GM15510 (cell line): ENCODE results near the gene GMPR.

ENCODE experiments used
- POLR2A ChIP-seq: IDR thresholded peaks from 3 replicates; pipeline ENCODE4 v1.6.1; 2011; ENCODE audit warnings: borderline replicate concordance; ENCODE audit not compliant: insufficient read length; ENCODE audit errors: extremely low read depth

GMPR gene

GRCh38 chr6:16321826-16322225 is 83.4 kb downstream of the GMPR start:
- TF ChIP-seq POLR2A = no peak

- no peak for TF ChIP-seq POLR2A
These were observed 84.4 kb downstream of the GMPR start for GRCh38 chr6:16322666-16323312.

- TF ChIP-seq POLR2A = no peak
These were observed 85.8 kb downstream of the GMPR start for GRCh38 chr6:16324184-16324583.

GRCh38 chr6:16324606-16325225 is 86.3 kb downstream of the GMPR start:
- no peak for TF ChIP-seq POLR2A

- no peak for TF ChIP-seq POLR2A
These were observed 88.1 kb downstream of the GMPR start for GRCh38 chr6:16326531-16326930.

GRCh38 chr6:16326971-16327776 is 88.8 kb downstream of the GMPR start:
- TF ChIP-seq POLR2A = no peak

- TF ChIP-seq POLR2A = no peak
These were observed 89.5 kb downstream of the GMPR start for GRCh38 chr6:16327777-16328325.

- TF ChIP-seq POLR2A = no peak
These were observed 90.8 kb downstream of the GMPR start for GRCh38 chr6:16329233-16329632.

- TF ChIP-seq POLR2A = no peak
These were observed 93.2 kb downstream of the GMPR start for GRCh38 chr6:16331384-16332174.

- TF ChIP-seq POLR2A = no peak
These were observed 93.8 kb downstream of the GMPR start for GRCh38 chr6:16332175-16332542.

GRCh38 chr6:16333580-16333979 is 95.2 kb downstream of the GMPR start:
- TF ChIP-seq POLR2A = no peak

GRCh38 chr6:16334671-16335070 is 96.3 kb downstream of the GMPR start:
- no peak for TF ChIP-seq POLR2A

- no peak for TF ChIP-seq POLR2A
These were observed 96.8 kb downstream of the GMPR start for GRCh38 chr6:16335176-16335575.

GRCh38 chr6:16336056-16336818 is 97.8 kb downstream of the GMPR start:
- no peak for TF ChIP-seq POLR2A
